Adipose tissue (tissue), 3 donors: ENCODE data around the gene ITPR2. TPM values are rescaled to one million over a fixed set of nuclear protein-coding genes. Genes with fewer than 3 reads are reported as not detected.
"Not testable (repeated sequence)": the region's sequence is repeated elsewhere in the genome, so short reads cannot be mapped to it uniquely, and the experiment has no call there.

Experiments
- H3K27ac ChIP-seq: one replicate; pipeline ENCODE4 v1.5.1; 2013; ENCODE audit warnings: low read depth, low read length
- WGBS, 3 donors: extraction: QIAGEN DNeasy Blood & Tissue Kit; methylation state at CpG; one replicate each; pipeline ENCODE4 v1.1.7; 2013; 5-methylcytosine and 5-hydroxymethylcytosine counted together
- polyA plus RNA-seq, 3 donors: library from polyadenylated mRNA; stranded (reverse); fragments of 200-250 nt; gene quantifications; one replicate each; pipeline ENCODE4 v1.2.3, GENCODE V29; 2013
- donor health status: healthy with polysubstance abuse.
- donor health status: Bipolar disorder and iron deficiency.
- donor health status: healthy.

Gene ITPR2
- polyA plus RNA-seq, 3 donors = 2.8 to 15.5 (median 4.7) TPM

GRCh38 chr12:26748412-26748740 is 84.6 kb downstream of the ITPR2 start:
- no peak overlapping the region for H3K27ac ChIP-seq
- WGBS, 3 donors = 61 to 85% (median 84%) methylated on average over 2 of the region's 2 CpGs

DNA sequence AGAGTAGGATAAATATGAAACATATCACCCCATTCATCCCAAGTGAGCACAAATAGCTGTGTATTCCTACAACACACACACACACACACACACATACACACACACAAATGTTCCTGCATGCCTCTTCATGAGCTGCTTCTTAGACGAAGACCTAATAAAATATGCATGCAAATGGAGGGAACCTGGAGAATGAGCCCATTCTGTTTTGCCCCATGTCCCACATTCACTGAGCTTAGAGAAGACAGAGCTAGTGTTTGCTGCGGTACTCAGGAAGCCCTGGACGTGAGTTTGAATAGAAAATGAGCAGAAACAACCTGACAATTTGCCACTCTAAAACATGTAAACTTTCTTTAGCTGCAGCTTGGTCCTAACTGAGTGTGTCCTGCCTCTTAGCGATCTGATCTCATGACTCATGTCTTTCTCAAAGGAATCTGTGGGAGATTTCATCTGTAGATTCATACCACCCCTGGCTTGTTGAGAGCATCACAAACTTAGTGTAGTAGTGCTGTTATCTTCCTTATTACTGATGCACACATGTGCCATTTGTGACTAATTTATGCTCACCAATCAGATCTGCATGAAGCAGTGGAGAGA is 86.8 kb downstream of the ITPR2 start:
- 72 to 86% (median 75%) methylated on average over 4 of the region's 4 CpGs for WGBS, 3 donors
- H3K27ac ChIP-seq = no peak overlapping the region

GRCh38 chr12:26744697-26745440 is 88.1 kb downstream of the ITPR2 start:
- no peak overlapping the region for H3K27ac ChIP-seq
- WGBS, 3 donors = 41 to 78% (median 73%) methylated on average over 8 of the region's 8 CpGs

DNA sequence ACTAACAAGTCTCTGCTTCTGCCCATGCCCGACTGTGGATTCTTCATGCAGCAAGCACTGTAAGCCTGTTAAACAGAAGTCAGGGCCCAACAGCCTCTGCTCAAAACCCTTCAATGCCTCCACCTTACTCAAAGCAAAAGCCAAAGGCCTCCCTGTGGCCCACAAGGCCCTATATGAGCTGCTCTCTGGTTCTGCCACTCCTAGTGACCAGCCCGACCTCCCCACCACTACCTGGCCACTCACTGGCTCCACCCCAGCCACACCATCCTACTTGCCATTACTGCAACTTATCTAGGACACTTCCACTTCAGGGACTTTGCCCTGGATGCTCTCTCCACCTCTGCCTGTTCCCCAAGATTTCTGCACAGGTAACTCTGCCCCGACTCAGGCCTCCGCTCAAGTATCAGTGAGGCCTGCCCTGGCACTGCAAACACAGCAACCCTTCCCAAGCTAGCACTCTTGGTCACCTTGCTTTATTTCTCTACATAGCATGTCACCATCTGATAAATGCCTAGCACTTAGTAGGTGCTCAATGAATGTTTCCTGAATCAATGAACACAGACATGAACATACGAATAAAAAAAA is 88.9 kb downstream of the ITPR2 start:
- WGBS, 3 donors = 86 to 95% (median 95%) methylated on average over 5 of the region's 5 CpGs
- H3K27ac ChIP-seq = no peak overlapping the region

DNA sequence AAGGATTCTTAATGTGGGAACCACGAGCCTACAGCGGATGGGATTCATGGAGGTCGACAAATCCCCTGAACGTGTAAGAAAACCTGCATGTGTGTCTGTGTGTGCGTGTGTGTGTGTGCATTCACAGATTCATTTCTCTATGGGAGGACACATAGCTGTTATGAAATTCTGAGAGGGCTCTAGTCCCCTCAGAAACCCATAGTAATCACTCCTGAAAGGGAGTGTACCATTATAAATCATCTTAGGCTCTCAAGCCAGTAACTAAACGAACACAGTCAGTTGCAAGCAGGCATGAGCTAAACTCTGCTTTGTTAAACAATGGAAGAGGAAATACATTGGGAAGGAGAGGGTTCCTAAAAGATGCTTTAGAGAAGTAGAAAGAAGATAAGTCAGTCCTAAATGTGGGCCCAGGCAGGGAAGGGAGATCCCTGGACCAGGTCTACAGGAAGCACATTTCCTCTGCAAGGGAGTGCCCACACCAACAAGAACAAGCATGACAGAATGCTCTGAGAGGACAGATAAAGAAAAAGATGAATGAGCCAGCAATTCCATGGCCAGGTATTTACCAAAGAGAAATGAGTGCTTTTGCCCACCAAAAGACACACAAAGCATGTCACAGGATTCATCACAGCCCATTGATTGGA is 91.3 kb downstream of the ITPR2 start:
- H3K27ac ChIP-seq = no peak overlapping the region
- 71 to 89% (median 79%) methylated on average over 6 of the region's 6 CpGs for WGBS, 3 donors

GRCh38 chr12:26740991-26741390 is 92.0 kb downstream of the ITPR2 start:
- WGBS, 3 donors = 72 to 81% (median 76%) methylated on average over 4 of the region's 4 CpGs
- no peak overlapping the region for H3K27ac ChIP-seq

- no peak overlapping the region for H3K27ac ChIP-seq
- WGBS, 3 donors = 76 to 86% (median 85%) methylated on average over 7 of the region's 7 CpGs
Observed at GRCh38 chr12:26740348-26740747, 92.6 kb downstream of the ITPR2 start.

GRCh38 chr12:26737487-26738030 is 95.4 kb downstream of the ITPR2 start:
- 97 to 98% (median 97%) methylated on average over 10 of the region's 10 CpGs for WGBS, 3 donors

DNA sequence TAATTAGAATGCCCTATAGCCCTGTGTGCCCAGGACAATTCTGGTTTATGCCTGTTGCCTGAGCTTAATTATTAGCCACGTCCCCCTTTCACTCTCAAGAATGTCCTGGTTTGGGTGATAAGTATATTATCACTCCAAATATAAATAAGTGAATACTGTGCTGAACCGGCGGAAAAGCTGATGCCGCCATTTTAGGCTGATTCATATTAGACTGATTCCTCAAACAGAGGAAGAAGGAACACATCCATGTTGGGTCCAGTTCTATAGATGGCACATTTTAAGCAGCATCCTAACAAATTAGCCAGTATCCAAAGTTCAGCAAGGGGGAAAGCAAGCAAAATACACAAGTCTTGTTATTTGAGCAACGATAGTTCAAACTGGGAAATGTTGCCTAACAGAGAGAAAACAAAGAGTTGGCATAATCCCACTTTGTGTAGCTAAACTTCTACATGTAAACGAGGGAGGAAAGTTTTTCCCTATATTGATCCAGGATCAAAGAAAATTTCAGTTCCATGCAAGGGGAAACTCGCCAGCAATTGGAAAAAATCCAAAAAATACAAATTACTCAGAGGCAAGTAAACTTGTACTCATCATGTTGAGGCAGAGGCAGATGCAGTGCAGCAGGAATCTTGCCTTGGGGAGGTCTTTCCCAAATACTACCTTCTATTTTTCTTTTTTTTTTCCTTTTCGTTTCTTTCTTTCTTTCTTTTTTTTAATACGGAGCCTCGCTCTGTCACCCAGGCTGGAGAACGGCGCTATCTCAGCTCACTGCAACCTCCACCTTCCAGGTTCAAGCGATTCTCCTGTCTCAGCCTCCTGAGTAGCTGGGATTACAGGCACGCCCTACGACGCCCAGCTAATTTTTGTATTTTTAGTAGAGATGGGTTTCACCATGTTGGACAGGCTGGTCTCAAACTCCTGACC is 96.2 kb downstream of the ITPR2 start:
- 59 to 94% (median 90%) methylated on average over 16 of the region's 16 CpGs for WGBS, 3 donors
- no peak overlapping the region for H3K27ac ChIP-seq

More at GRCh38 chr12:26737487-26738030, 95.4 kb downstream of the ITPR2 start:
- H3K27ac ChIP-seq = no peak overlapping the region

- WGBS, 3 donors = 38 to 83% (median 43%) methylated on average over 1 of the region's 1 CpG
Observed at GRCh38 chr12:26735249-26735639, 97.8 kb downstream of the ITPR2 start.

DNA sequence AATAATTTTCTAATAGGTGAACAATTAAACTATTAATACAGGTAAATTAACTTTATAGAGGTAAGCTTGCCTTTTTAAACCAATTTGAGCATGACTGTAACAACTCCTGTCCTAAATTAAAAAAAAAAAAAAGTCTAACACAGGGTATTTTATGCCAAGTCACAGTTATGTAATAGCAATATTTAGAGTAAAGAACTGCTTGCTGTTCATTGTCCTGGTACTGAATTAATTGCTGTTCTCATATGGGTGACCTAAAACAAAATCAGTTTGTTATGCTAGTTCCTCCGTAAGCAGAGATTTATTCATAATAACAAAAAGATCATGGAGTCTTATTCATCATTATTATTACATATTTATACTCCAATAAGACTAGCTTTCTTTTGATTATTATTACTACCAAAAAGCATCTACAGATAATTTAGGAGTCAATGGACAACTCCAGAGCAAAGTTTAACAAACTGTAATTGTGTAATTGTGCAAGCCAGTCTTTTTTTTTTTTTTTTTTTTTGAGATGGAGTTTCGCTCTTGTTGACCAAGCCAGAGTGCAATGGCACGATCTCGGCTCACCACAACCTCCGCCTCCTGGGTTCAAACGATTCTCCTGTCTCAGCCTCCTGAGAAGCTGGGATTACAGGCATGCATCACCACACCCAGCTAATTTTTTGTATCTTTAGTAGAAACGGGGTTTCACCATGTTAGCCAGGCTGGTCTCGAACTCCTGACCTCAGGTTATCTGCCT is 98.3 kb downstream of the ITPR2 start:
- 88 to 92% (median 90%) methylated on average over 8 of the region's 8 CpGs for WGBS, 3 donors
- H3K27ac ChIP-seq = no peak overlapping the region

More at GRCh38 chr12:26735249-26735639, 97.8 kb downstream of the ITPR2 start:
- no peak overlapping the region for H3K27ac ChIP-seq

GRCh38 chr12:26732005-26732908 is 100.7 kb downstream of the ITPR2 start:
- WGBS, 3 donors = 73 to 82% (median 75%) methylated on average over 6 of the region's 6 CpGs
- no peak overlapping the region for H3K27ac ChIP-seq

- WGBS, 3 donors = 79 to 88% (median 83%) methylated on average over 7 of the region's 7 CpGs
- H3K27ac ChIP-seq = no peak overlapping the region
Observed at GRCh38 chr12:26730481-26731350, 102.3 kb downstream of the ITPR2 start.

- WGBS, 3 donors = 89 to 92% (median 91%) methylated on average over 1 of the region's 1 CpG
- H3K27ac ChIP-seq = not testable (repeated sequence)
Observed at GRCh38 chr12:26729137-26729671, 103.8 kb downstream of the ITPR2 start.
